Type B pancreatic cell (in vitro differentiated cells): ENCODE results near the gene CR1. TPM values are rescaled to one million over a fixed set of nuclear protein-coding genes. Genes with fewer than 3 reads are reported as not detected.
A peak's percentile ranks its signal among the peaks of the same experiment; 100 is the strongest.

Source experiments
- DNase-seq: peaks from one replicate; pipeline ENCODE4 v3.0.0; 2021; ENCODE audit warnings: mixed read lengths; ENCODE audit not compliant: unreplicated experiment; ENCODE audit errors: extremely low spot score
- H3K27ac Mint-ChIP-seq: 2 replicates; pipeline ENCODE4 v1.8.0; 2021; ENCODE audit warnings: mild to moderate bottlenecking, mixed read lengths
- H3K27me3 Mint-ChIP-seq: 2 replicates; pipeline ENCODE4 v1.8.0; 2021; ENCODE audit warnings: mixed read lengths
- H3K36me3 Mint-ChIP-seq: 2 replicates; pipeline ENCODE4 v1.8.0; 2021; ENCODE audit warnings: mixed read lengths
- H3K4me1 Mint-ChIP-seq: one replicate; pipeline ENCODE4 v1.8.0; 2021; ENCODE audit warnings: mixed read lengths; ENCODE audit not compliant: unreplicated experiment
- H3K4me3 Mint-ChIP-seq: 2 replicates; pipeline ENCODE4 v1.8.0; 2021; ENCODE audit warnings: mild to moderate bottlenecking, mixed read lengths
- H3K9me3 Mint-ChIP-seq: 2 replicates; pipeline ENCODE4 v1.8.0; 2021; ENCODE audit warnings: mixed read lengths
- CTCF ChIP-seq: fragments of 200-600 bp; sonication (generic); conservative IDR thresholded peaks from 2 replicates; pipeline ENCODE4 v1.5.0; 2021; ENCODE audit warnings: antibody characterized with exemption, mild to moderate bottlenecking
- total RNA-seq: library from RNA; stranded (reverse); gene quantifications from 2 replicates; pipeline ENCODE4 v1.2.1, GENCODE V29; 2021; ENCODE audit warnings: low replicate concordance

Gene CR1
- total RNA-seq, 1 donor from 2014 or later: 0.56 TPM

GRCh38 chr1:207497941-207498340, 2.0 kb downstream of the CR1 start:
- no peak for TF ChIP-seq CTCF
- DNase-seq: no peak
- Mint-ChIP-seq H3K36me3 (no peaks in the 10 kb centered on the region), H3K27me3 (peaks cover 68% of the 10 kb centered on the region), H3K4me1 (no peaks in the 10 kb centered on the region), H3K4me3 (no peak overlapping the region), H3K9me3 (peaks cover 5% of the 10 kb centered on the region), H3K27ac (no peak overlapping the region)

- no peak overlapping the region for H3K4me3 Mint-ChIP-seq
- peak; percentile 89 for TF ChIP-seq CTCF
- H3K4me1 Mint-ChIP-seq: no peaks in the 10 kb centered on the region
- peaks cover 82% of the 10 kb centered on the region for H3K27me3 Mint-ChIP-seq
- peaks cover 5% of the 10 kb centered on the region for H3K9me3 Mint-ChIP-seq
- no peaks in the 10 kb centered on the region for H3K36me3 Mint-ChIP-seq
- no peak overlapping the region for H3K27ac Mint-ChIP-seq
- no peak for DNase-seq
Observed at GRCh38 chr1:207499573-207499972, 3.6 kb downstream of the CR1 start.

- Mint-ChIP-seq H3K27me3 (peaks cover 81% of the 10 kb centered on the region), H3K9me3 (peaks cover 5% of the 10 kb centered on the region), H3K36me3 (no peaks in the 10 kb centered on the region), H3K4me3 (no peak overlapping the region), H3K4me1 (no peaks in the 10 kb centered on the region), H3K27ac (no peak overlapping the region)
- DNase-seq: no peak
- TF ChIP-seq CTCF: no peak
Observed at GRCh38 chr1:207500306-207500705, 4.3 kb downstream of the CR1 start.

GRCh38 chr1:207501071-207501470, 5.1 kb downstream of the CR1 start:
- H3K27ac Mint-ChIP-seq: no peak overlapping the region
- H3K36me3 Mint-ChIP-seq: no peaks in the 10 kb centered on the region
- DNase-seq: no peak
- H3K9me3 Mint-ChIP-seq: no peaks in the 10 kb centered on the region
- peaks cover 77% of the 10 kb centered on the region for H3K27me3 Mint-ChIP-seq
- H3K4me3 Mint-ChIP-seq: no peak overlapping the region
- no peaks in the 10 kb centered on the region for H3K4me1 Mint-ChIP-seq
- TF ChIP-seq CTCF: no peak

GRCh38 chr1:207502726-207503125, 6.8 kb downstream of the CR1 start:
- Mint-ChIP-seq H3K4me1 (no peaks in the 10 kb centered on the region), H3K27me3 (peaks cover 74% of the 10 kb centered on the region), H3K36me3 (no peaks in the 10 kb centered on the region), H3K4me3 (no peak overlapping the region), H3K27ac (no peak overlapping the region), H3K9me3 (no peaks in the 10 kb centered on the region)
- no peak for TF ChIP-seq CTCF
- no peak for DNase-seq

GRCh38 chr1:207503950-207504349, 8.0 kb downstream of the CR1 start:
- no peak overlapping the region for H3K4me3 Mint-ChIP-seq
- H3K27ac Mint-ChIP-seq: no peak overlapping the region
- peaks cover 67% of the 10 kb centered on the region for H3K27me3 Mint-ChIP-seq
- no peaks in the 10 kb centered on the region for H3K36me3 Mint-ChIP-seq
- H3K9me3 Mint-ChIP-seq: no peaks in the 10 kb centered on the region
- TF ChIP-seq CTCF: no peak
- H3K4me1 Mint-ChIP-seq: no peaks in the 10 kb centered on the region
- no peak for DNase-seq
